ENCODE results near the gene DMTF1. TPM values are rescaled to one million over a fixed set of nuclear protein-coding genes. Genes with fewer than 3 reads are reported as not detected.

Gene DMTF1
- total and polyA plus RNA-seq, 9 of the 15 experiments (the other 6 are each of a cell fraction or from before 2014, with no cell fraction given) = 25.7 to 208 (median 74.7) TPM

- WGBS (ENCODE audit: insufficient coverage, low coverage, missing lambda C conversion rate) = 87% methylated on average over 1 of the region's 1 CpG
- H2AFZ ChIP-seq (ENCODE audit: low read depth, low read length) = no peak overlapping the region
- H3K79me2 ChIP-seq (ENCODE audit: control insufficient read depth, insufficient read depth, low read length) = no peaks in the 10 kb centered on the region
- H3K9ac ChIP-seq (ENCODE audit: insufficient read depth in 1 of 2, low read depth in 2 of 2, low read length in 2 of 2) = no peak overlapping the region
- POLR2A ChIA-PET = interaction anchor here (1.1 kb wide), 1 partner anchor 11 kb away, joined by 3 read pairs; no protein-coding TSS in a partner anchor
- no peaks in the 10 kb centered on the region for H3K9me1 ChIP-seq (ENCODE audit: control insufficient read depth, insufficient read depth, low read length)
- no peak overlapping the region for H3K4me3 ChIP-seq
- H3K4me2 ChIP-seq (ENCODE audit: insufficient read depth, low read length) = no peak overlapping the region
- H3K4me1 ChIP-seq (replicated peaks in 1 of 2; ENCODE audit: control insufficient read depth in 2 of 2, insufficient read depth in 2 of 2, low read length in 2 of 2) = peaks cover 0 to 6% of the 10 kb centered on the region in 2 experiments; a peak in 3 of 5 replicates
- no peaks in the 10 kb centered on the region for H4K20me1 ChIP-seq (replicated peaks; ENCODE audit: control insufficient read depth, insufficient read depth, low read length)
- TF ChIP-seq ZNF121 (CRISPR knock-in tag; conservative IDR thresholded peaks at IDR 0.05) (no peak), DEAF1 (CRISPR knock-in tag; IDR thresholded peaks at IDR 0.05) (no peak), NONO (IDR thresholded peaks at IDR 0.05; ENCODE audit: low read depth in 2 of 2, low read length in 1 of 2) (no peak), MAFK (IDR thresholded peaks at IDR 0.05; ENCODE audit: low read length) (no peak), EP400 (IDR thresholded peaks at IDR 0.05) (0 out of 2 replicates have a peak, but pooled peaks have one; percentile 17), STAT5B (CRISPR knock-in tag; IDR thresholded peaks at IDR 0.05) (no peak), ADNP (tag; IDR thresholded peaks at IDR 0.05) (no peak)
- TF ChIP-seq, protein P1, sequence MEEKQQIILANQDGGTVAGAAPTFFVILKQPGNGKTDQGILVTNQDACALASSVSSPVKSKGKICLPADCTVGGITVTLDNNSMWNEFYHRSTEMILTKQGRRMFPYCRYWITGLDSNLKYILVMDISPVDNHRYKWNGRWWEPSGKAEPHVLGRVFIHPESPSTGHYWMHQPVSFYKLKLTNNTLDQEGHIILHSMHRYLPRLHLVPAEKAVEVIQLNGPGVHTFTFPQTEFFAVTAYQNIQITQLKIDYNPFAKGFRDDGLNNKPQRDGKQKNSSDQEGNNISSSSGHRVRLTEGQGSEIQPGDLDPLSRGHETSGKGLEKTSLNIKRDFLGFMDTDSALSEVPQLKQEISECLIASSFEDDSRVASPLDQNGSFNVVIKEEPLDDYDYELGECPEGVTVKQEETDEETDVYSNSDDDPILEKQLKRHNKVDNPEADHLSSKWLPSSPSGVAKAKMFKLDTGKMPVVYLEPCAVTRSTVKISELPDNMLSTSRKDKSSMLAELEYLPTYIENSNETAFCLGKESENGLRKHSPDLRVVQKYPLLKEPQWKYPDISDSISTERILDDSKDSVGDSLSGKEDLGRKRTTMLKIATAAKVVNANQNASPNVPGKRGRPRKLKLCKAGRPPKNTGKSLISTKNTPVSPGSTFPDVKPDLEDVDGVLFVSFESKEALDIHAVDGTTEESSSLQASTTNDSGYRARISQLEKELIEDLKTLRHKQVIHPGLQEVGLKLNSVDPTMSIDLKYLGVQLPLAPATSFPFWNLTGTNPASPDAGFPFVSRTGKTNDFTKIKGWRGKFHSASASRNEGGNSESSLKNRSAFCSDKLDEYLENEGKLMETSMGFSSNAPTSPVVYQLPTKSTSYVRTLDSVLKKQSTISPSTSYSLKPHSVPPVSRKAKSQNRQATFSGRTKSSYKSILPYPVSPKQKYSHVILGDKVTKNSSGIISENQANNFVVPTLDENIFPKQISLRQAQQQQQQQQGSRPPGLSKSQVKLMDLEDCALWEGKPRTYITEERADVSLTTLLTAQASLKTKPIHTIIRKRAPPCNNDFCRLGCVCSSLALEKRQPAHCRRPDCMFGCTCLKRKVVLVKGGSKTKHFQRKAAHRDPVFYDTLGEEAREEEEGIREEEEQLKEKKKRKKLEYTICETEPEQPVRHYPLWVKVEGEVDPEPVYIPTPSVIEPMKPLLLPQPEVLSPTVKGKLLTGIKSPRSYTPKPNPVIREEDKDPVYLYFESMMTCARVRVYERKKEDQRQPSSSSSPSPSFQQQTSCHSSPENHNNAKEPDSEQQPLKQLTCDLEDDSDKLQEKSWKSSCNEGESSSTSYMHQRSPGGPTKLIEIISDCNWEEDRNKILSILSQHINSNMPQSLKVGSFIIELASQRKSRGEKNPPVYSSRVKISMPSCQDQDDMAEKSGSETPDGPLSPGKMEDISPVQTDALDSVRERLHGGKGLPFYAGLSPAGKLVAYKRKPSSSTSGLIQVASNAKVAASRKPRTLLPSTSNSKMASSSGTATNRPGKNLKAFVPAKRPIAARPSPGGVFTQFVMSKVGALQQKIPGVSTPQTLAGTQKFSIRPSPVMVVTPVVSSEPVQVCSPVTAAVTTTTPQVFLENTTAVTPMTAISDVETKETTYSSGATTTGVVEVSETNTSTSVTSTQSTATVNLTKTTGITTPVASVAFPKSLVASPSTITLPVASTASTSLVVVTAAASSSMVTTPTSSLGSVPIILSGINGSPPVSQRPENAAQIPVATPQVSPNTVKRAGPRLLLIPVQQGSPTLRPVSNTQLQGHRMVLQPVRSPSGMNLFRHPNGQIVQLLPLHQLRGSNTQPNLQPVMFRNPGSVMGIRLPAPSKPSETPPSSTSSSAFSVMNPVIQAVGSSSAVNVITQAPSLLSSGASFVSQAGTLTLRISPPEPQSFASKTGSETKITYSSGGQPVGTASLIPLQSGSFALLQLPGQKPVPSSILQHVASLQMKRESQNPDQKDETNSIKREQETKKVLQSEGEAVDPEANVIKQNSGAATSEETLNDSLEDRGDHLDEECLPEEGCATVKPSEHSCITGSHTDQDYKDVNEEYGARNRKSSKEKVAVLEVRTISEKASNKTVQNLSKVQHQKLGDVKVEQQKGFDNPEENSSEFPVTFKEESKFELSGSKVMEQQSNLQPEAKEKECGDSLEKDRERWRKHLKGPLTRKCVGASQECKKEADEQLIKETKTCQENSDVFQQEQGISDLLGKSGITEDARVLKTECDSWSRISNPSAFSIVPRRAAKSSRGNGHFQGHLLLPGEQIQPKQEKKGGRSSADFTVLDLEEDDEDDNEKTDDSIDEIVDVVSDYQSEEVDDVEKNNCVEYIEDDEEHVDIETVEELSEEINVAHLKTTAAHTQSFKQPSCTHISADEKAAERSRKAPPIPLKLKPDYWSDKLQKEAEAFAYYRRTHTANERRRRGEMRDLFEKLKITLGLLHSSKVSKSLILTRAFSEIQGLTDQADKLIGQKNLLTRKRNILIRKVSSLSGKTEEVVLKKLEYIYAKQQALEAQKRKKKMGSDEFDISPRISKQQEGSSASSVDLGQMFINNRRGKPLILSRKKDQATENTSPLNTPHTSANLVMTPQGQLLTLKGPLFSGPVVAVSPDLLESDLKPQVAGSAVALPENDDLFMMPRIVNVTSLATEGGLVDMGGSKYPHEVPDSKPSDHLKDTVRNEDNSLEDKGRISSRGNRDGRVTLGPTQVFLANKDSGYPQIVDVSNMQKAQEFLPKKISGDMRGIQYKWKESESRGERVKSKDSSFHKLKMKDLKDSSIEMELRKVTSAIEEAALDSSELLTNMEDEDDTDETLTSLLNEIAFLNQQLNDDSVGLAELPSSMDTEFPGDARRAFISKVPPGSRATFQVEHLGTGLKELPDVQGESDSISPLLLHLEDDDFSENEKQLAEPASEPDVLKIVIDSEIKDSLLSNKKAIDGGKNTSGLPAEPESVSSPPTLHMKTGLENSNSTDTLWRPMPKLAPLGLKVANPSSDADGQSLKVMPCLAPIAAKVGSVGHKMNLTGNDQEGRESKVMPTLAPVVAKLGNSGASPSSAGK (IDR thresholded peaks at IDR 0.05) = 0 out of 2 replicates have a peak, but pooled peaks have one; percentile 5
- TF ChIP-seq, protein P2, sequence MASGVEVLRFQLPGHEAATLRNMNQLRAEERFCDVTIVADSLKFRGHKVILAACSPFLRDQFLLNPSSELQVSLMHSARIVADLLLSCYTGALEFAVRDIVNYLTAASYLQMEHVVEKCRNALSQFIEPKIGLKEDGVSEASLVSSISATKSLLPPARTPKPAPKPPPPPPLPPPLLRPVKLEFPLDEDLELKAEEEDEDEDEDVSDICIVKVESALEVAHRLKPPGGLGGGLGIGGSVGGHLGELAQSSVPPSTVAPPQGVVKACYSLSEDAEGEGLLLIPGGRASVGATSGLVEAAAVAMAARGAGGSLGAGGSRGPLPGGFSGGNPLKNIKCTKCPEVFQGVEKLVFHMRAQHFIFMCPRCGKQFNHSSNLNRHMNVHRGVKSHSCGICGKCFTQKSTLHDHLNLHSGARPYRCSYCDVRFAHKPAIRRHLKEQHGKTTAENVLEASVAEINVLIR (CRISPR knock-in tag; IDR thresholded peaks at IDR 0.05) = no peak
- DNase-seq (ENCODE audit: extremely low read depth in 1 of 4, low spot score in 3 of 4) (no peak), FAIRE-seq (no peak), ATAC-seq (no peak)
- H3K9me3 ChIP-seq (replicated peaks; ENCODE audit: control insufficient read depth, insufficient read depth, low read depth, low read length) = peaks cover 11% of the 10 kb centered on the region
- H3K36me3 ChIP-seq (ENCODE audit: control insufficient read depth, insufficient read depth, low read length) = no peaks in the 10 kb centered on the region
- H3K27me3 ChIP-seq (ENCODE audit: control insufficient read depth in 2 of 2, insufficient read depth in 2 of 2, low read length in 2 of 2) = no peaks in the 10 kb centered on the region
- in situ Hi-C loops (cut with MboI) = no loop called here
- CTCF ChIA-PET (ENCODE audit: low intra/inter-chr PET ratio) = no interaction called here
- no peak overlapping the region for H3K27ac ChIP-seq (ENCODE audit: extremely low read depth, low read depth, low read length)
- intact Hi-C loops (cut with micrococcal nuclease) = no loop called here
- no TSS peak for BruUV-seq (replicated peaks)
Measured at GRCh38 chr7:87116315-87116714, 35.9 kb upstream of the DMTF1 start.

Measured in K562 (cell line).